SK-N-SH treated with all-trans-retinoic acid at 6 μM for 48 hours (cell line): ENCODE measurements around the gene RGS10.

ENCODE experiments used
- SNAI2 ChIP-seq: fragments of 250-450 bp; sonication (Bioruptor Pico); IDR thresholded peaks from 2 replicates; pipeline ENCODE4 v1.5.0; 2020; ENCODE audit warnings: mild to moderate bottlenecking, moderate library complexity
- TF ChIP-seq, protein P1 (sequence below): fragments of 250-450 bp; sonication (Bioruptor Pico); IDR thresholded peaks from 2 replicates; pipeline ENCODE4 v1.8.0; 2020; ENCODE audit warnings: mild to moderate bottlenecking, moderate library complexity, borderline replicate concordance

DNA sequence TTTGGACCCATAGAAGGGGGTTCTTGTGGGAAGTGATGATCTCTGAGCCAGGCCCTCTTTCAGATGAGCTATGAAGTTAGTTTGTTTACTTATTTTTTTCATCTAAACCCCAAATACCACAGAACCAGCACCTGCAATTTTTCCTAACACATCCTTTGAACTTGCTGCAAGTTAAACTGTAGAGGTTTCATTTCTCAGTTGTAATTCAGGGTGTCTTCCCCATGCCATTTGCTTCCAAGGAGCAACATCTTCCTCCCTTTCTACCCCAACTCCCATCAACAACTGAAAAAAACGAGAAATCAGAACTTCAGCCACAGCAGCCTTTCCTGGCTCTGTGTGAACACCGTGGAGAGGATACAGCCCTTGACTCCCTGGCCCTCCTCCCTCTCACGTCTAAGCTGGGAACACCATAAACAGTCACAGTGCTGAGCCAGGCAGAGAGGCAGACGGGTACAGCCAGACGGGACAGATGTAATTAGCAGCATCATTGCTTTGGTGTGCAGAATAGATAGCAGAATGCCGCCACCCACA, 63.6 kb downstream of the RGS10 start:
- no peak for TF ChIP-seq SNAI2 (CRISPR knock-in tag)
- TF ChIP-seq, protein P1, sequence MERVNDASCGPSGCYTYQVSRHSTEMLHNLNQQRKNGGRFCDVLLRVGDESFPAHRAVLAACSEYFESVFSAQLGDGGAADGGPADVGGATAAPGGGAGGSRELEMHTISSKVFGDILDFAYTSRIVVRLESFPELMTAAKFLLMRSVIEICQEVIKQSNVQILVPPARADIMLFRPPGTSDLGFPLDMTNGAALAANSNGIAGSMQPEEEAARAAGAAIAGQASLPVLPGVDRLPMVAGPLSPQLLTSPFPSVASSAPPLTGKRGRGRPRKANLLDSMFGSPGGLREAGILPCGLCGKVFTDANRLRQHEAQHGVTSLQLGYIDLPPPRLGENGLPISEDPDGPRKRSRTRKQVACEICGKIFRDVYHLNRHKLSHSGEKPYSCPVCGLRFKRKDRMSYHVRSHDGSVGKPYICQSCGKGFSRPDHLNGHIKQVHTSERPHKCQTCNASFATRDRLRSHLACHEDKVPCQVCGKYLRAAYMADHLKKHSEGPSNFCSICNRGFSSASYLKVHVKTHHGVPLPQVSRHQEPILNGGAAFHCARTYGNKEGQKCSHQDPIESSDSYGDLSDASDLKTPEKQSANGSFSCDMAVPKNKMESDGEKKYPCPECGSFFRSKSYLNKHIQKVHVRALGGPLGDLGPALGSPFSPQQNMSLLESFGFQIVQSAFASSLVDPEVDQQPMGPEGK = no peak
